Measurements from ENCODE around the gene ANKRD50.

Gene ANKRD50

GRCh38 chr4:124632439-124632838 lies 80.1 kb downstream of the ANKRD50 start:
- Histone ChIP-seq H3K36me3 (replicated peaks; ENCODE audit: low read depth, low read length) (no peaks in the 10 kb centered on the region), H4K20me1 (ENCODE audit: insufficient read depth, low read length) (no peaks in the 10 kb centered on the region), H3K27me3 (ENCODE audit: low read depth, low read length) (no peaks in the 10 kb centered on the region), H3K27ac (ENCODE audit: low read length) (no peak overlapping the region), H3K9ac (ENCODE audit: low read length) (no peak overlapping the region), H3K79me2 (ENCODE audit: low read length) (no peaks in the 10 kb centered on the region), H3K4me1 (ENCODE audit: low read length) (peaks cover 17% of the 10 kb centered on the region), H2AFZ (ENCODE audit: low read depth, low read length) (no peak overlapping the region), H3K4me2 (ENCODE audit: low read length) (no peak overlapping the region), H3K9me3 (ENCODE audit: insufficient read depth, low read length) (no peaks in the 10 kb centered on the region), H3K4me3 (ENCODE audit: low read length) (no peak overlapping the region)
- TF ChIP-seq EZH2phosphoT487 (IDR thresholded peaks at IDR 0.05; ENCODE audit: low read depth) (no peak), CTCF (IDR thresholded peaks at IDR 0.05; ENCODE audit: low read depth, low read length) (no peak)

- no peak overlapping the region for H2AFZ ChIP-seq (ENCODE audit: low read depth, low read length)
- H3K9me3 ChIP-seq (ENCODE audit: insufficient read depth, low read length), result no peaks in the 10 kb centered on the region
- TF ChIP-seq EZH2phosphoT487 (IDR thresholded peaks at IDR 0.05; ENCODE audit: low read depth), result no peak
- TF ChIP-seq CTCF (IDR thresholded peaks at IDR 0.05; ENCODE audit: low read depth, low read length), result no peak
- peaks cover 12% of the 10 kb centered on the region for H3K4me1 ChIP-seq (ENCODE audit: low read length)
- no peak overlapping the region for H3K27ac ChIP-seq (ENCODE audit: low read length)
- H3K36me3 ChIP-seq (replicated peaks; ENCODE audit: low read depth, low read length), result no peaks in the 10 kb centered on the region
- no peak overlapping the region for H3K4me2 ChIP-seq (ENCODE audit: low read length)
- no peak overlapping the region for H3K4me3 ChIP-seq (ENCODE audit: low read length)
- H3K27me3 ChIP-seq (ENCODE audit: low read depth, low read length), result no peaks in the 10 kb centered on the region
- H3K79me2 ChIP-seq (ENCODE audit: low read length), result no peaks in the 10 kb centered on the region
- no peaks in the 10 kb centered on the region for H4K20me1 ChIP-seq (ENCODE audit: insufficient read depth, low read length)
- H3K9ac ChIP-seq (ENCODE audit: low read length), result no peak overlapping the region
Measured at GRCh38 chr4:124631760-124632159, 80.8 kb downstream of the ANKRD50 start.

- peaks cover 10% of the 10 kb centered on the region for H3K4me1 ChIP-seq (ENCODE audit: low read length)
- no peaks in the 10 kb centered on the region for H3K27me3 ChIP-seq (ENCODE audit: low read depth, low read length)
- H3K4me2 ChIP-seq (ENCODE audit: low read length), result no peak overlapping the region
- no peaks in the 10 kb centered on the region for H3K79me2 ChIP-seq (ENCODE audit: low read length)
- no peaks in the 10 kb centered on the region for H3K36me3 ChIP-seq (replicated peaks; ENCODE audit: low read depth, low read length)
- no peak for TF ChIP-seq EZH2phosphoT487 (IDR thresholded peaks at IDR 0.05; ENCODE audit: low read depth)
- TF ChIP-seq CTCF (IDR thresholded peaks at IDR 0.05; ENCODE audit: low read depth, low read length), result no peak
- no peak overlapping the region for H2AFZ ChIP-seq (ENCODE audit: low read depth, low read length)
- no peaks in the 10 kb centered on the region for H3K9me3 ChIP-seq (ENCODE audit: insufficient read depth, low read length)
- H4K20me1 ChIP-seq (ENCODE audit: insufficient read depth, low read length), result no peaks in the 10 kb centered on the region
- H3K4me3 ChIP-seq (ENCODE audit: low read length), result no peak overlapping the region
- no peak overlapping the region for H3K9ac ChIP-seq (ENCODE audit: low read length)
- no peak overlapping the region for H3K27ac ChIP-seq (ENCODE audit: low read length)
Measured at GRCh38 chr4:124629681-124630080, 82.9 kb downstream of the ANKRD50 start.

Measured in OCI-LY3 (cell line).